HepG2 (cell line): Measurements from ENCODE around the gene VSIG10L. TPM values are rescaled to one million over a fixed set of nuclear protein-coding genes. Genes with fewer than 3 reads are reported as not detected.

Experiments
- ATAC-seq: fragments of 200-7000 bp; cut with Tn5 transposase; 3 replicates; pipeline ENCODE4 v1.9.1; 2020; ENCODE audit warnings: mild to moderate bottlenecking, moderate library complexity
- BruUV-seq: library from RNA; stranded (reverse); fragments of 400-500 nt; replicated peaks from 2 replicates; lab custom pipeline; 2021; lab: Mats Ljungman, UMichigan
- CTCF ChIA-PET: fragments of 300-600 bp; formaldehyde crosslinking; extraction: SDS; loops from one replicate; lab custom pipeline; 2021; ENCODE audit warnings: low total read pairs, inconsistent platforms, low intra/inter-chr PET ratio; lab: Yijun Ruan, JAX
- POLR2A ChIA-PET: fragments of 350-600 bp; sonication (Branson Sonifier 250); formaldehyde crosslinking; loops from one replicate; lab custom pipeline; 2020; ENCODE audit warnings: antibody characterized with exemption, inconsistent platforms; lab: Yijun Ruan, JAX
- DNase-seq: peaks from one replicate; pipeline ENCODE4 v3.0.0-alpha.2; 2015; ENCODE audit warnings: low spot score
- FAIRE-seq: peaks from 3 replicates; lab custom pipeline; 2011; peaks lifted over from hg19 to GRCh38; lab: Jason Lieb, UNC
- H2AFZ ChIP-seq: one replicate; pipeline ENCODE4 v1.6.1; 2011; ENCODE audit warnings: low read length, inconsistent platforms
- H3K27ac ChIP-seq: fragments of 300-600 bp; 3 replicates; pipeline ENCODE4 v1.8.0; 2011; ENCODE audit warnings: mixed run types, mild to moderate bottlenecking, mixed read lengths, low read length, inconsistent platforms; ENCODE audit not compliant: insufficient read depth; ENCODE audit errors: extremely low read length
- H3K27me3 ChIP-seq, 2 experiments: fragments of 200-600 bp in 1 of 2; 2 replicates in 1 of 2; 3 replicates in 1 of 2; pipeline versions ENCODE4 v1.6.0 to v1.8.0; 2011; ENCODE audit warnings: low read length in 2 of 2, mild to moderate bottlenecking in 2 of 2, moderate library complexity in 2 of 2, inconsistent platforms in 1 of 2; ENCODE audit not compliant: insufficient read depth in 2 of 2, control insufficient read depth in 1 of 2
- H3K36me3 ChIP-seq, 2 experiments: fragments of 200-600 bp in 1 of 2; replicated peaks in 1 of 2; 2 replicates in 1 of 2; 3 replicates in 1 of 2; pipeline versions ENCODE4 v1.5.1 to v1.8.0; 2011; ENCODE audit warnings: low read length in 2 of 2, inconsistent platforms in 1 of 2; ENCODE audit not compliant: insufficient read depth in 2 of 2, control insufficient read depth in 1 of 2
- H3K4me1 ChIP-seq: 2 replicates; pipeline ENCODE4 v1.5.1; 2012; ENCODE audit warnings: low read length, inconsistent platforms; ENCODE audit not compliant: insufficient read depth
- H3K4me2 ChIP-seq: 2 replicates; pipeline ENCODE4 v1.6.0; 2011; ENCODE audit warnings: low read depth, low read length, inconsistent platforms
- H3K4me3 ChIP-seq, 3 experiments: fragments of 200-600 bp in 1 of 3; sonication (generic), shearing (Covaris generic) in 1 of 3; replicated peaks in 1 of 3; 2 replicates each; pipeline ENCODE4 v1.5.1; 2011 to 2016; ENCODE audit warnings: low read length in 3 of 3, inconsistent platforms in 2 of 3, low read depth in 2 of 3, mild to moderate bottlenecking in 2 of 3, control low read depth in 1 of 3, mixed read lengths in 1 of 3; ENCODE audit not compliant: insufficient read depth in 1 of 3
- H3K79me2 ChIP-seq: one replicate; pipeline ENCODE4 v1.6.1; 2011; ENCODE audit warnings: low read length, inconsistent platforms; ENCODE audit not compliant: insufficient read depth
- H3K9ac ChIP-seq: 2 replicates; pipeline ENCODE4 v1.6.0; 2011; ENCODE audit warnings: mild to moderate bottlenecking, low read depth, low read length, inconsistent platforms; ENCODE audit not compliant: insufficient read depth
- H3K9me3 ChIP-seq: 2 replicates; pipeline ENCODE4 v1.5.1; 2012; ENCODE audit warnings: mild to moderate bottlenecking, low read length
- H4K20me1 ChIP-seq: 2 replicates; pipeline ENCODE4 v1.6.0; 2011; ENCODE audit warnings: inconsistent platforms, mild to moderate bottlenecking, low read length, moderate library complexity; ENCODE audit not compliant: insufficient read depth
- ATF2 ChIP-seq: sonication (generic); formaldehyde crosslinking; IDR thresholded peaks from 2 replicates; pipeline ENCODE4 v1.4.0; 2020; ENCODE audit warnings: missing genetic modification reagents
- MTERF4 ChIP-seq: sonication (generic); formaldehyde crosslinking; IDR thresholded peaks from 2 replicates; pipeline ENCODE4 v1.8.0; 2023; ENCODE audit warnings: mild to moderate bottlenecking, missing genetic modification reagents
- MXD3 ChIP-seq: IDR thresholded peaks from 2 replicates; pipeline ENCODE4 v1.6.1; 2016; ENCODE audit warnings: mild to moderate bottlenecking, missing biosample characterization, missing genetic modification reagents
- MYC ChIP-seq: sonication (generic); formaldehyde crosslinking; IDR thresholded peaks from 2 replicates; pipeline ENCODE4 v1.9.0; 2021; ENCODE audit warnings: missing genetic modification reagents, borderline replicate concordance
- SMAD3 ChIP-seq: sonication (generic); formaldehyde crosslinking; IDR thresholded peaks from 2 replicates; pipeline ENCODE4 v1.4.0; 2020; ENCODE audit warnings: missing genetic modification reagents
- SMYD3 ChIP-seq: sonication (generic); formaldehyde crosslinking; IDR thresholded peaks from 2 replicates; pipeline ENCODE4 v1.8.1; 2023; ENCODE audit warnings: mild to moderate bottlenecking, missing genetic modification reagents
- SNAPC4 ChIP-seq: sonication (generic); formaldehyde crosslinking; IDR thresholded peaks from 2 replicates; pipeline ENCODE4 v1.4.0; 2020; ENCODE audit warnings: mild to moderate bottlenecking, missing genetic modification reagents
- STAT5B ChIP-seq: sonication (generic); formaldehyde crosslinking; IDR thresholded peaks from 2 replicates; pipeline ENCODE4 v1.4.0; 2020; ENCODE audit warnings: missing genetic modification reagents
- ZBTB38 ChIP-seq: sonication (generic); formaldehyde crosslinking; IDR thresholded peaks from 2 replicates; pipeline ENCODE4 v1.5.1; 2020; ENCODE audit warnings: mild to moderate bottlenecking, missing genetic modification reagents
- ZKSCAN1 ChIP-seq: fragments of 150-350 bp; IDR thresholded peaks from 2 replicates; pipeline ENCODE4 v1.6.1; 2014; ENCODE audit warnings: low read length
- ZNF282 ChIP-seq: fragments of 450-650 bp; IDR thresholded peaks from 2 replicates; pipeline ENCODE4 v1.6.1; 2018; ENCODE audit not compliant: partially characterized antibody
- ZNF367 ChIP-seq: sonication (generic); formaldehyde crosslinking; IDR thresholded peaks from 2 replicates; pipeline ENCODE4 v1.4.0; 2020; ENCODE audit warnings: missing genetic modification reagents, borderline replicate concordance
- ZNF382 ChIP-seq: sonication (generic); formaldehyde crosslinking; IDR thresholded peaks from 2 replicates; pipeline ENCODE4 v1.5.0; 2020; ENCODE audit warnings: missing genetic modification reagents, mild to moderate bottlenecking, borderline replicate concordance
- ZNF446 ChIP-seq: sonication (generic); formaldehyde crosslinking; IDR thresholded peaks from 2 replicates; pipeline ENCODE4 v1.5.0; 2020; ENCODE audit warnings: mild to moderate bottlenecking, missing genetic modification reagents
- ZNF484 ChIP-seq: sonication (generic); formaldehyde crosslinking; IDR thresholded peaks from 2 replicates; pipeline ENCODE4 v1.5.1; 2020; ENCODE audit warnings: mild to moderate bottlenecking, low read depth, missing genetic modification reagents, borderline replicate concordance
- ZNF569 ChIP-seq: sonication (generic); formaldehyde crosslinking; IDR thresholded peaks from 2 replicates; pipeline ENCODE4 v1.5.0; 2020; ENCODE audit warnings: mild to moderate bottlenecking, missing genetic modification reagents, moderate library complexity, borderline replicate concordance
- ZNF747 ChIP-seq: sonication (generic); formaldehyde crosslinking; IDR thresholded peaks from 2 replicates; pipeline ENCODE4 v1.8.1; 2023; ENCODE audit warnings: missing genetic modification reagents, mild to moderate bottlenecking, borderline replicate concordance
- ZNF790 ChIP-seq: sonication (generic); formaldehyde crosslinking; IDR thresholded peaks from 2 replicates; pipeline ENCODE4 v1.8.0; 2022; ENCODE audit warnings: missing genetic modification reagents, mild to moderate bottlenecking, borderline replicate concordance
- WGBS: methylation state at CpG from one replicate; pipeline ENCODE4 v1.1.6; 2017; ENCODE audit warnings: low lambda C conversion rate; 5-methylcytosine and 5-hydroxymethylcytosine counted together
- in situ Hi-C: cut with HindIII; loops from 2 replicates; pipeline ENCODE4 v1.10.0; 2017; ENCODE audit warnings: low pct_unique_long_range_greater_than_20kb; ENCODE audit not compliant: extremely low pct_ligation_motif_present
- intact Hi-C: fragments of 100-400 bp; cut with micrococcal nuclease; formaldehyde crosslinking; loops from one replicate; pipeline ENCODE4 v1.10.0; 2022; ENCODE audit not compliant: unreplicated experiment
- polyA plus RNA-seq, 8 experiments: library from polyadenylated mRNA; depleted of rRNA in 3 of 8; stranded (reverse) in 7 of 8; unstranded in 1 of 8; fragments of >200 nt; fragmentation: Illumina TruSeq in 4 of 8; extraction: Trizol in 4 of 8; gene quantifications; 2 replicates each; pipeline versions ENCODE4 v1.2.1 to v1.2.3, GENCODE V29; 2011 to 2016; ENCODE audit warnings: low read depth in 4 of 8, missing spikeins in 1 of 8, mixed read lengths in 1 of 8; ENCODE audit not compliant: insufficient read depth in 1 of 8
- total RNA-seq, 5 experiments: library from RNA; depleted of rRNA; stranded (reverse); fragments of >200 nt; fragmentation: Illumina TruSeq; extraction: Trizol; gene quantifications; 2 replicates each; pipeline ENCODE4 v1.2.3, GENCODE V29; 2016; ENCODE audit warnings: low read depth in 1 of 5

The VSIG10L gene
- total and polyA plus RNA-seq, 2 of the 13 experiments (the other 11 are each of a cell fraction or from before 2014, with no cell fraction given) = 2.7 to 8.5 TPM

- TF ChIP-seq ZNF790 (CRISPR knock-in tag) (no peak), MXD3 (CRISPR knock-in tag) (no peak), ZNF747 (no peak), ATF2 (CRISPR knock-in tag) (no peak), ZNF446 (CRISPR knock-in tag) (no peak), ZNF382 (CRISPR knock-in tag) (no peak), ZNF282 (no peak), SNAPC4 (CRISPR knock-in tag) (no peak), ZNF484 (CRISPR knock-in tag) (no peak), MYC (CRISPR knock-in tag) (no peak), ZKSCAN1 (no peak), ZBTB38 (CRISPR knock-in tag) (no peak), ZNF569 (CRISPR knock-in tag) (no peak), SMAD3 (CRISPR knock-in tag) (no peak), MTERF4 (CRISPR knock-in tag) (no peak), ZNF367 (CRISPR knock-in tag) (no peak), STAT5B (no peak), SMYD3 (CRISPR knock-in tag) (no peak)
- Histone ChIP-seq H4K20me1 (no peaks in the 10 kb centered on the region), H3K4me3 (no peak overlapping the region), H3K36me3 (no peaks in the 10 kb centered on the region), H3K79me2 (no peaks in the 10 kb centered on the region), H3K4me1 (no peaks in the 10 kb centered on the region), H3K27ac (no peak overlapping the region), H3K9ac (no peak overlapping the region), H2AFZ (no peak overlapping the region), H3K27me3 (peaks cover 0 to 4% of the 10 kb centered on the region in 2 experiments; a peak in 2 of 5 replicates), H3K4me2 (no peak overlapping the region), H3K9me3 (peaks cover 49% of the 10 kb centered on the region)
- POLR2A ChIA-PET = no interaction called here
- in situ Hi-C loops = no loop called here
- BruUV-seq = no TSS peak
- WGBS = 3% methylated on average over 3 of the region's 3 CpGs
- no peak for FAIRE-seq
- no peak for DNase-seq
- no peak for ATAC-seq
- intact Hi-C loops = no loop called here
- CTCF ChIA-PET = no interaction called here
Measured at GRCh38 chr19:51305479-51305878, 36.5 kb downstream of the VSIG10L start.
